ENCODE measurements around the gene ZNF567.
"Not testable (repeated sequence)": the region's sequence is repeated elsewhere in the genome, so short reads cannot be mapped to it uniquely, and the experiment has no call there.

The ZNF567 gene

DNA sequence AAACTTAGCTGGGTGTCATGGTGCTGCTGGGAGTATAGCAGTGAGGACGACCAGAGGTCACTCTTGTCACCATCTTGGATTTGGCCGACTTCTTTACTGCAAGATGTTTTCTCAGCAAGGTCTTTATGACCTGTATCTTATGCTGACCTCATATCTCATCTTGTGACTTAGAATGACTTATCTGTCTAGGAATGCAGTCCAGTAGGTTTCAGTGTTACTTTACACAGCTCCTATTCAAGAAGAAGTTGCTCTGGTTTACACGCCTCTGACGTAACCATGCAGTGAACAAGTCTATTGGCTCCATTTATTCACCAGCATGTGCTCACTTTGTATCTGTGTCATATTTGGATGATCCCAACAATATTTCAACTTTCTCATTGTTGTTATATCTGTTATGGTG is 58.5 kb downstream of the ZNF567 start:
- Histone ChIP-seq H3K27me3 (ENCODE audit: control insufficient read depth in 3 of 3, insufficient read depth in 3 of 3, low read depth in 1 of 3, low read length in 3 of 3) (no peaks in the 10 kb centered on the region), H2BK15ac (ENCODE audit: low read length) (no peak overlapping the region), H3K18ac (ENCODE audit: low read length) (no peak overlapping the region), H4K91ac (ENCODE audit: low read depth, low read length, poor library complexity) (no peak overlapping the region), H3K79me1 (ENCODE audit: low read depth, low read length) (no peaks in the 10 kb centered on the region), H2AFZ (ENCODE audit: low read length) (no peak overlapping the region), H3K9ac (ENCODE audit: low read depth, low read length, poor library complexity) (no peak overlapping the region), H2BK120ac (ENCODE audit: low read depth, low read length) (no peak overlapping the region), H3K27ac (replicated peaks; ENCODE audit: low read length) (no peak overlapping the region), H4K8ac (ENCODE audit: low read depth, low read length) (no peak overlapping the region), H2BK12ac (ENCODE audit: low read length) (no peak overlapping the region), H3K36me3 (replicated peaks in 1 of 2; ENCODE audit: control insufficient read depth in 2 of 2, insufficient read depth in 2 of 2, low read length in 2 of 2) (peaks cover 41 to 65% of the 10 kb centered on the region in 2 donors), H3K4me1 (ENCODE audit: control insufficient read depth in 2 of 2, insufficient read depth in 1 of 2, low read depth in 1 of 2, low read length in 2 of 2) (no peaks in the 10 kb centered on the region), H3K9me3 (replicated peaks in 1 of 2; ENCODE audit: control insufficient read depth in 2 of 2, insufficient read depth in 1 of 2, low read depth in 1 of 2, low read length in 2 of 2) (peaks cover 47 to 87% of the 10 kb centered on the region in 2 donors), H3K4me2 (ENCODE audit: insufficient read depth, low read length, poor library complexity, severe bottlenecking) (no peak overlapping the region), H3K14ac (ENCODE audit: low read length) (no peak overlapping the region), H2AK5ac (ENCODE audit: low read depth, low read length) (no peak overlapping the region), H3K23ac (ENCODE audit: low read depth, low read length, poor library complexity) (no peak overlapping the region), H2BK5ac (ENCODE audit: low read length) (no peak overlapping the region), H3K4ac (ENCODE audit: low read length) (no peak overlapping the region), H3K4me3 (ENCODE audit: low read length in 2 of 2) (no peak overlapping the region)
- no CpG with 5 or more reads among the region's 4 CpGs for WGBS, 2 donors (ENCODE audit: extremely low coverage in 2 of 2, insufficient read length in 2 of 2, insufficient replicate concordance in 1 of 2)
- no peak for DNase-seq (ENCODE audit: low spot score)

- no peaks in the 10 kb centered on the region for H3K4me1 ChIP-seq (ENCODE audit: control insufficient read depth in 2 of 2, insufficient read depth in 1 of 2, low read depth in 1 of 2, low read length in 2 of 2)
- no peak overlapping the region for H2BK15ac ChIP-seq (ENCODE audit: low read length)
- H3K23ac ChIP-seq (ENCODE audit: low read depth, low read length, poor library complexity) = no peak overlapping the region
- peaks cover 54 to 99% of the 10 kb centered on the region in 2 donors for H3K9me3 ChIP-seq (replicated peaks in 1 of 2; ENCODE audit: control insufficient read depth in 2 of 2, insufficient read depth in 1 of 2, low read depth in 1 of 2, low read length in 2 of 2)
- no peak overlapping the region for H3K9ac ChIP-seq (ENCODE audit: low read depth, low read length, poor library complexity)
- no peak overlapping the region for H2AK5ac ChIP-seq (ENCODE audit: low read depth, low read length)
- H3K4me3 ChIP-seq (ENCODE audit: low read length in 2 of 2) = no peak overlapping the region
- H2BK12ac ChIP-seq (ENCODE audit: low read length) = no peak overlapping the region
- no peaks in the 10 kb centered on the region for H3K79me1 ChIP-seq (ENCODE audit: low read depth, low read length)
- no peak overlapping the region for H3K4me2 ChIP-seq (ENCODE audit: insufficient read depth, low read length, poor library complexity, severe bottlenecking)
- H3K36me3 ChIP-seq (replicated peaks in 1 of 2; ENCODE audit: control insufficient read depth in 2 of 2, insufficient read depth in 2 of 2, low read length in 2 of 2) = peaks cover 46 to 84% of the 10 kb centered on the region in 2 donors
- H3K14ac ChIP-seq (ENCODE audit: low read length) = no peak overlapping the region
- H3K27ac ChIP-seq (replicated peaks; ENCODE audit: low read length) = no peak overlapping the region
- no peak overlapping the region for H4K8ac ChIP-seq (ENCODE audit: low read depth, low read length)
- H3K4ac ChIP-seq (ENCODE audit: low read length) = no peak overlapping the region
- H2BK5ac ChIP-seq (ENCODE audit: low read length) = no peak overlapping the region
- no peaks in the 10 kb centered on the region for H3K27me3 ChIP-seq (ENCODE audit: control insufficient read depth in 3 of 3, insufficient read depth in 3 of 3, low read depth in 1 of 3, low read length in 3 of 3)
- WGBS, 2 donors (ENCODE audit: extremely low coverage in 2 of 2, insufficient read length in 2 of 2, insufficient replicate concordance in 1 of 2) = no CpG with 5 or more reads among the region's 10 CpGs
- no peak overlapping the region for H2BK120ac ChIP-seq (ENCODE audit: low read depth, low read length)
- no peak overlapping the region for H3K18ac ChIP-seq (ENCODE audit: low read length)
- no peak overlapping the region for H2AFZ ChIP-seq (ENCODE audit: low read length)
- H4K91ac ChIP-seq (ENCODE audit: low read depth, low read length, poor library complexity) = no peak overlapping the region
- no peak for DNase-seq (ENCODE audit: low spot score)
These were observed 60.3 kb downstream of the ZNF567 start for GRCh38 chr19:36747750-36748149.

- no CpG with 5 or more reads among the region's 10 CpGs for WGBS, 2 donors (ENCODE audit: extremely low coverage in 2 of 2, insufficient read length in 2 of 2, insufficient replicate concordance in 1 of 2)
- Histone ChIP-seq H3K4me1 (ENCODE audit: control insufficient read depth in 2 of 2, insufficient read depth in 1 of 2, low read depth in 1 of 2, low read length in 2 of 2) (no peaks in the 10 kb centered on the region), H2AK5ac (ENCODE audit: low read depth, low read length) (no peak overlapping the region), H3K9ac (ENCODE audit: low read depth, low read length, poor library complexity) (no peak overlapping the region), H2BK120ac (ENCODE audit: low read depth, low read length) (no peak overlapping the region), H3K9me3 (replicated peaks in 1 of 2; ENCODE audit: control insufficient read depth in 2 of 2, insufficient read depth in 1 of 2, low read depth in 1 of 2, low read length in 2 of 2) (peaks cover 52 to 99% of the 10 kb centered on the region in 2 donors), H3K79me1 (ENCODE audit: low read depth, low read length) (no peaks in the 10 kb centered on the region), H3K4me3 (ENCODE audit: low read length in 2 of 2) (no peak overlapping the region), H3K14ac (ENCODE audit: low read length) (no peak overlapping the region), H2BK15ac (ENCODE audit: low read length) (no peak overlapping the region), H4K8ac (ENCODE audit: low read depth, low read length) (no peak overlapping the region), H3K4ac (ENCODE audit: low read length) (no peak overlapping the region), H3K27ac (replicated peaks; ENCODE audit: low read length) (no peak overlapping the region), H3K27me3 (ENCODE audit: control insufficient read depth in 3 of 3, insufficient read depth in 3 of 3, low read depth in 1 of 3, low read length in 3 of 3) (no peaks in the 10 kb centered on the region), H2BK12ac (ENCODE audit: low read length) (no peak overlapping the region), H3K4me2 (ENCODE audit: insufficient read depth, low read length, poor library complexity, severe bottlenecking) (no peak overlapping the region), H3K36me3 (replicated peaks in 1 of 2; ENCODE audit: control insufficient read depth in 2 of 2, insufficient read depth in 2 of 2, low read length in 2 of 2) (peaks cover 49 to 93% of the 10 kb centered on the region in 2 donors), H4K91ac (ENCODE audit: low read depth, low read length, poor library complexity) (no peak overlapping the region), H3K23ac (ENCODE audit: low read depth, low read length, poor library complexity) (no peak overlapping the region), H2AFZ (ENCODE audit: low read length) (no peak overlapping the region), H3K18ac (ENCODE audit: low read length) (no peak overlapping the region), H2BK5ac (ENCODE audit: low read length) (no peak overlapping the region)
- no peak for DNase-seq (ENCODE audit: low spot score)
These were observed 61.2 kb downstream of the ZNF567 start for GRCh38 chr19:36748431-36749275.

- no CpG with 5 or more reads among the region's 8 CpGs for WGBS, 2 donors (ENCODE audit: extremely low coverage in 2 of 2, insufficient read length in 2 of 2, insufficient replicate concordance in 1 of 2)
- H3K4me3 ChIP-seq (ENCODE audit: low read length in 2 of 2) = not testable (repeated sequence)
These were observed 62.2 kb downstream of the ZNF567 start for GRCh38 chr19:36749613-36750012.

More at GRCh38 chr19:36749613-36750012, 62.2 kb downstream of the ZNF567 start:
- H2BK120ac ChIP-seq (ENCODE audit: low read depth, low read length); H4K91ac ChIP-seq (ENCODE audit: low read depth, low read length, poor library complexity); H3K14ac ChIP-seq (ENCODE audit: low read length); H3K27me3 ChIP-seq (ENCODE audit: control insufficient read depth in 3 of 3, insufficient read depth in 3 of 3, low read depth in 1 of 3, low read length in 3 of 3); H2BK15ac ChIP-seq (ENCODE audit: low read length); H2AK5ac ChIP-seq (ENCODE audit: low read depth, low read length); H4K8ac ChIP-seq (ENCODE audit: low read depth, low read length); H3K18ac ChIP-seq (ENCODE audit: low read length); DNase-seq (ENCODE audit: low spot score); H2BK12ac ChIP-seq (ENCODE audit: low read length); H3K4me2 ChIP-seq (ENCODE audit: insufficient read depth, low read length, poor library complexity, severe bottlenecking); H3K4ac ChIP-seq (ENCODE audit: low read length); H2AFZ ChIP-seq (ENCODE audit: low read length); H3K9ac ChIP-seq (ENCODE audit: low read depth, low read length, poor library complexity); H3K27ac ChIP-seq (replicated peaks; ENCODE audit: low read length); H3K4me1 ChIP-seq (ENCODE audit: control insufficient read depth in 2 of 2, insufficient read depth in 1 of 2, low read depth in 1 of 2, low read length in 2 of 2); H3K79me1 ChIP-seq (ENCODE audit: low read depth, low read length); H3K23ac ChIP-seq (ENCODE audit: low read depth, low read length, poor library complexity); H2BK5ac ChIP-seq (ENCODE audit: low read length): not testable (repeated sequence)
- peaks cover 52 to 98% of the 10 kb centered on the region in 2 donors for H3K36me3 ChIP-seq (replicated peaks in 1 of 2; ENCODE audit: control insufficient read depth in 2 of 2, insufficient read depth in 2 of 2, low read length in 2 of 2)
- peaks cover 50 to 97% of the 10 kb centered on the region in 2 donors for H3K9me3 ChIP-seq (replicated peaks in 1 of 2; ENCODE audit: control insufficient read depth in 2 of 2, insufficient read depth in 1 of 2, low read depth in 1 of 2, low read length in 2 of 2)

Measured in neuronal stem cell (in vitro differentiated cells).